GM12878 (cell line): ENCODE data around the gene ABCC11. TPM values are rescaled to one million over a fixed set of nuclear protein-coding genes. Genes with fewer than 3 reads are reported as not detected.

Experiments used
- ATAC-seq: fragments of 200-7000 bp; cut with Tn5 transposase; 3 replicates; pipeline ENCODE4 v1.9.1; 2020; ENCODE audit warnings: mild to moderate bottlenecking, moderate library complexity
- BruUV-seq: library from RNA; stranded (reverse); fragments of 400-500 nt; replicated peaks from 2 replicates; lab custom pipeline; 2021; lab: Mats Ljungman, UMichigan
- CTCF ChIA-PET: fragments of 300-600 bp; sonication (Branson Sonifier 250); formaldehyde crosslinking; extraction: SDS; loops from one replicate; lab custom pipeline; 2021; ENCODE audit warnings: inconsistent platforms; lab: Yijun Ruan, JAX
- POLR2A ChIA-PET: fragments of 350-600 bp; formaldehyde crosslinking; extraction: SDS; loops from one replicate; lab custom pipeline; 2021; ENCODE audit warnings: inconsistent platforms; lab: Charles Lee
- RAD21 ChIA-PET: fragments of 300-600 bp; sonication (Branson Sonifier 250); formaldehyde crosslinking; loops from one replicate; lab custom pipeline; 2023; ENCODE audit warnings: antibody characterized with exemption; ENCODE audit not compliant: unreplicated experiment; lab: Charles Lee
- SMC1A ChIA-PET: fragments of 300-600 bp; sonication (Branson Sonifier 250); formaldehyde crosslinking; loops from one replicate; lab custom pipeline; 2023; ENCODE audit not compliant: unreplicated experiment, uncharacterized antibody; lab: Charles Lee
- DNase-seq: peaks from one replicate; pipeline ENCODE4 v3.0.0-alpha.2; 2011; ENCODE audit warnings: low read depth, low spot score
- FAIRE-seq: peaks from 3 replicates; lab custom pipeline; 2011; peaks lifted over from hg19 to GRCh38; lab: Jason Lieb, UNC
- H2AFZ ChIP-seq: 2 replicates; pipeline ENCODE4 v1.6.0; 2011; ENCODE audit warnings: low read depth, low read length, control low read depth; ENCODE audit not compliant: control insufficient read depth
- H3K27ac ChIP-seq: 2 replicates; pipeline ENCODE4 v1.5.1; 2011; ENCODE audit warnings: control low read depth; ENCODE audit not compliant: control insufficient read depth, insufficient read depth
- H3K27me3 ChIP-seq, 2 experiments: replicated peaks in 1 of 2; 2 replicates each; pipeline versions ENCODE4 v1.6.0 to v1.6.1; 2011; ENCODE audit warnings: low read length in 1 of 2; ENCODE audit not compliant: control insufficient read depth in 2 of 2, insufficient read depth in 2 of 2
- H3K36me3 ChIP-seq, 2 experiments: 2 replicates each; pipeline ENCODE4 v1.5.1; 2011; ENCODE audit warnings: low read length in 1 of 2; ENCODE audit not compliant: control insufficient read depth in 2 of 2, insufficient read depth in 2 of 2
- H3K4me1 ChIP-seq: 2 replicates; pipeline ENCODE4 v1.6.1; 2011; ENCODE audit warnings: mild to moderate bottlenecking, low read length, moderate library complexity, mixed read lengths; ENCODE audit not compliant: control insufficient read depth, insufficient read depth
- H3K4me2 ChIP-seq: 2 replicates; pipeline ENCODE4 v1.6.0; 2011; ENCODE audit warnings: control low read depth; ENCODE audit not compliant: control insufficient read depth, insufficient read depth
- H3K4me3 ChIP-seq: fragments of 200-600 bp; sonication (generic); 2 replicates; pipeline ENCODE4 v1.5.1; 2016
- H3K79me2 ChIP-seq: 2 replicates; pipeline ENCODE4 v1.6.0; 2011; ENCODE audit warnings: low read length; ENCODE audit not compliant: control insufficient read depth, insufficient read depth
- H3K9ac ChIP-seq: 2 replicates; pipeline ENCODE4 v1.8.0; 2011; ENCODE audit warnings: low read length, control low read depth, mixed read lengths; ENCODE audit not compliant: control insufficient read depth, insufficient read depth
- H3K9me3 ChIP-seq: replicated peaks from 3 replicates; pipeline ENCODE4 v1.5.1; 2011; ENCODE audit warnings: mild to moderate bottlenecking, low read length; ENCODE audit not compliant: control insufficient read depth, insufficient read depth
- H4K20me1 ChIP-seq: 2 replicates; pipeline ENCODE4 v1.6.0; 2011; ENCODE audit not compliant: control insufficient read depth, insufficient read depth
- RELA ChIP-seq: fragments of 450-650 bp; IDR thresholded peaks from 2 replicates; pipeline ENCODE4 v1.8.0; 2014; ENCODE audit warnings: borderline replicate concordance; ENCODE audit not compliant: partially characterized antibody
- TARDBP ChIP-seq: IDR thresholded peaks from 2 replicates; pipeline ENCODE4 v1.6.1; 2016; ENCODE audit warnings: borderline replicate concordance
- WGBS: methylation state at CpG from one replicate; pipeline ENCODE4 v1.1.6; 2016; ENCODE audit warnings: low lambda C conversion rate; ENCODE audit not compliant: insufficient replicate concordance, insufficient coverage; ENCODE audit errors: missing lambda C conversion rate; 5-methylcytosine and 5-hydroxymethylcytosine counted together
- in situ Hi-C: fragments of 300-500 bp; cut with MboI; formaldehyde crosslinking; loops from 9 replicates; pipeline ENCODE4 v1.14.3; 2018; ENCODE audit warnings: mixed read lengths
- intact Hi-C: fragments of 100-400 bp; cut with micrococcal nuclease; formaldehyde crosslinking; loops from one replicate; pipeline ENCODE4 v1.14.2; 2022; ENCODE audit not compliant: unreplicated experiment
- polyA plus RNA-seq, 11 experiments: library from polyadenylated mRNA; depleted of rRNA in 4 of 11; unstranded in 6 of 11; stranded (reverse) in 5 of 11; fragments of >200 nt; fragmentation: Nextera tagmentation in 4 of 11; fragmentation: Illumina TruSeq in 1 of 11; extraction: Ambion mirVana in 4 of 11; extraction: Trizol in 1 of 11; gene quantifications; 1 replicate in 1 of 11; 2 replicates in 10 of 11; pipeline versions ENCODE4 v1.2.1 to v1.2.3, GENCODE V29; 2011 to 2016; ENCODE audit warnings: inconsistent platforms in 2 of 11, missing spikeins in 2 of 11, low read depth in 1 of 11
- total RNA-seq, 4 experiments: library from RNA; depleted of rRNA in 3 of 4; stranded (reverse); fragments of >200 nt in 3 of 4; fragmentation: Illumina TruSeq in 1 of 4; extraction: Trizol in 1 of 4; gene quantifications; 2 replicates each; pipeline versions ENCODE4 v1.2.1 to v1.2.3, GENCODE V29; 2013 to 2021
- TF ChIP-seq, protein P1 (sequence below): fragments of 450-650 bp; IDR thresholded peaks from 2 replicates; pipeline ENCODE4 v1.6.1; 2014; ENCODE audit warnings: mild to moderate bottlenecking
- TF ChIP-seq, protein P2 (sequence below): fragments of 450-650 bp; IDR thresholded peaks from 2 replicates; pipeline ENCODE4 v1.6.1; 2018; ENCODE audit warnings: borderline replicate concordance, mild to moderate bottlenecking; ENCODE audit not compliant: partially characterized antibody

The ABCC11 gene
- total and polyA plus RNA-seq, 10 of the 15 experiments (the other 5 are each of a cell fraction or from before 2014, with no cell fraction given): 0.04 to 0.20 (median 0.10) TPM; not detected in 6

DNA sequence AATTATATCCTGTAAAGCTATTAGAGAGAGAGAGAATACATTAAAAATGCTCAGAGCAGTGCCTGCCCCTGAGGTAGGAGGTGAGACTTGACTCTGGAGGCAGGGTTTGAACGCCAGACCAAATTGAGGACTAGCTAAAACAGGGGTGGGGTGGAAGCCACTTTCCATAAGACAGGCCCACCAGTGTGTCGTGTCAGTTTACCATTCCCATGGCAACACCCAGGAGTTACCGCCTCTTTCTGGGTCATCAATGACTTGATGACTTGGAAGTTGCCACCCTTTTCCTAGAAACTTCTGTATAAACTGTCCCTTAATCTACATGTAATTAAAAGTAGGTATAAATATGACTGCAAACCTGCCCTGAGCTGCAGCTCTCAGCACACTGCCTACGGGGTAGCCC is 59.6 kb downstream of the ABCC11 start:
- Histone ChIP-seq H3K36me3 (no peaks in the 10 kb centered on the region), H3K4me2 (no peak overlapping the region), H2AFZ (no peak overlapping the region), H3K4me3 (no peak overlapping the region), H4K20me1 (no peaks in the 10 kb centered on the region), H3K4me1 (no peaks in the 10 kb centered on the region; the same call in 1 of the 2 replicates), H3K79me2 (no peaks in the 10 kb centered on the region), H3K27ac (no peak overlapping the region), H3K9me3 (no peaks in the 10 kb centered on the region; the same call in 2 of the 3 replicates), H3K9ac (no peak overlapping the region), H3K27me3 (no peaks in the 10 kb centered on the region)
- SMC1A ChIA-PET: interaction anchor here (0.7 to 1.7 kb wide), 6 partner anchors 13 to 435 kb away, joined by 3 to 7 read pairs (median 4); no protein-coding TSS in a partner anchor
- POLR2A ChIA-PET: interaction anchor here (0.9 to 1.1 kb wide), 2 partner anchors 14 to 49 kb away, joined by 3 read pairs; no protein-coding TSS in a partner anchor
- CTCF ChIA-PET: interaction anchor here (0.6 to 3.4 kb wide), 3 partner anchors 23 to 724 kb away, joined by 3 to 8 read pairs (median 3); no protein-coding TSS in a partner anchor
- RAD21 ChIA-PET: interaction anchor here (0.9 to 1.4 kb wide), 2 partner anchors 23 to 436 kb away, joined by 4 read pairs; no protein-coding TSS in a partner anchor
- intact Hi-C loops: loop anchor here (1.0 kb wide), 1 partner anchor 57 kb away; the partner anchor contains the start of gene LONP2
- TF ChIP-seq, protein P1, sequence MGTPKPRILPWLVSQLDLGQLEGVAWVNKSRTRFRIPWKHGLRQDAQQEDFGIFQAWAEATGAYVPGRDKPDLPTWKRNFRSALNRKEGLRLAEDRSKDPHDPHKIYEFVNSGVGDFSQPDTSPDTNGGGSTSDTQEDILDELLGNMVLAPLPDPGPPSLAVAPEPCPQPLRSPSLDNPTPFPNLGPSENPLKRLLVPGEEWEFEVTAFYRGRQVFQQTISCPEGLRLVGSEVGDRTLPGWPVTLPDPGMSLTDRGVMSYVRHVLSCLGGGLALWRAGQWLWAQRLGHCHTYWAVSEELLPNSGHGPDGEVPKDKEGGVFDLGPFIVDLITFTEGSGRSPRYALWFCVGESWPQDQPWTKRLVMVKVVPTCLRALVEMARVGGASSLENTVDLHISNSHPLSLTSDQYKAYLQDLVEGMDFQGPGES: no peak
- TF ChIP-seq TARDBP: no peak
- no peak for TF ChIP-seq RELA
- TF ChIP-seq, protein P2, sequence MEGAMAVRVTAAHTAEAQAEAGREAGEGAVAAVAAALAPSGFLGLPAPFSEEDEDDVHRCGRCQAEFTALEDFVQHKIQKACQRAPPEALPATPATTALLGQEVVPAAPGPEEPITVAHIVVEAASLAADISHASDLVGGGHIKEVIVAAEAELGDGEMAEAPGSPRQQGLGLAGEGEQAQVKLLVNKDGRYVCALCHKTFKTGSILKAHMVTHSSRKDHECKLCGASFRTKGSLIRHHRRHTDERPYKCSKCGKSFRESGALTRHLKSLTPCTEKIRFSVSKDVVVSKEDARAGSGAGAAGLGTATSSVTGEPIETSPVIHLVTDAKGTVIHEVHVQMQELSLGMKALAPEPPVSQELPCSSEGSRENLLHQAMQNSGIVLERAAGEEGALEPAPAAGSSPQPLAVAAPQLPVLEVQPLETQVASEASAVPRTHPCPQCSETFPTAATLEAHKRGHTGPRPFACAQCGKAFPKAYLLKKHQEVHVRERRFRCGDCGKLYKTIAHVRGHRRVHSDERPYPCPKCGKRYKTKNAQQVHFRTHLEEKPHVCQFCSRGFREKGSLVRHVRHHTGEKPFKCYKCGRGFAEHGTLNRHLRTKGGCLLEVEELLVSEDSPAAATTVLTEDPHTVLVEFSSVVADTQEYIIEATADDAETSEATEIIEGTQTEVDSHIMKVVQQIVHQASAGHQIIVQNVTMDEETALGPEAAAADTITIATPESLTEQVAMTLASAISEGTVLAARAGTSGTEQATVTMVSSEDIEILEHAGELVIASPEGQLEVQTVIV: no peak
- ATAC-seq (no peak), DNase-seq (no peak), FAIRE-seq (no peak)
- 71% methylated on average over 4 of the region's 4 CpGs for WGBS
- BruUV-seq: no TSS peak
- in situ Hi-C loops: no loop called here
